SK-N-MC (cell line): ENCODE data around the gene MAP6.

Experiments used
- EZH2 ChIP-seq: fragments of 200-600 bp; sonication (generic); IDR thresholded peaks from one replicate; pipeline ENCODE4 v1.6.1; 2017; ENCODE audit warnings: antibody characterized with exemption
- FOXP2 ChIP-seq: optimal IDR thresholded peaks from 2 replicates; pipeline ENCODE3; 2011; ENCODE audit warnings: mild to moderate bottlenecking, moderate library complexity; ENCODE audit not compliant: insufficient read depth; ENCODE audit errors: extremely low read length, control extremely low read depth
- POLR2AphosphoS5 ChIP-seq: IDR thresholded peaks from 2 replicates; pipeline ENCODE4 v1.6.1; 2012; ENCODE audit warnings: mild to moderate bottlenecking, low read depth, low read length, borderline replicate concordance

DNA sequence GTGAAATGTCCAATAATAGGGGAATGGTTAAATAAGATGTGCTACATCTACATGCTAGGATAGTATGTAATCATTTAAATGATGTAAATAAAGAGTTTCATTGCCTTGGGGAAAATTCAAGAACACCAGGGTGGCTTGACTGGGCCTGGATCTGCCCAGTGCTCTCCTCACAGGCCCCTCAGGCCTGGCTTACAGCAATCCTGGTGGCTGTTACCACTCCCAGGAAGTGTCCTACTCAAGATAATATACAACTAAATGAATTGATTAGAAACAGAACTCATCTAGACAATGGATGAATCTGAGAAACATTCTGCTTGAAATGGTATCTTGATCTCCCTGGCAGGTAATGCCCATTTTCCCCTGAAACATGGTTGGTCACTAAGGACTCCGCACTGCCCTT, 30.8 kb downstream of the MAP6 start:
- TF ChIP-seq EZH2 (no peak), POLR2AphosphoS5 (no peak), FOXP2 (no peak)
